Stimulated activated CD8-positive, alpha-beta memory T cell treated with anti-CD3 and anti-CD28 coated beads, Interleukin-4, amount 100 ng/mL, for 1 hour (primary cell): ENCODE data around the gene METAP2.
"Not testable (repeated sequence)": the region's sequence is repeated elsewhere in the genome, so short reads cannot be mapped to it uniquely, and the experiment has no call there.

Experiments used
- DNase-seq, 2 donors: peaks; one replicate each; pipeline ENCODE4 v3.0.0-alpha.2; 2020; ENCODE audit warnings: low read depth in 2 of 2, low spot score in 1 of 2

METAP2 gene

GRCh38 chr12:95462081-95462480, 11.9 kb upstream of the METAP2 start:
- DNase-seq = no peak

- no peak for DNase-seq
These were observed 11.4 kb upstream of the METAP2 start for GRCh38 chr12:95462551-95462950.

GRCh38 chr12:95463050-95463449, 10.9 kb upstream of the METAP2 start:
- no peak for DNase-seq

- not testable (repeated sequence) for DNase-seq
These were observed 10.2 kb upstream of the METAP2 start for GRCh38 chr12:95463776-95464175.

- DNase-seq = no peak
These were observed 8.7 kb upstream of the METAP2 start for GRCh38 chr12:95465275-95465674.

GRCh38 chr12:95470300-95470699, 3.7 kb upstream of the METAP2 start:
- DNase-seq = no peak

GRCh38 chr12:95473231-95473883, 595 bp upstream of the METAP2 start:
- DNase-seq = no peak

- DNase-seq = no peak
These were observed 657 bp downstream of the METAP2 start for GRCh38 chr12:95474660-95474958.

GRCh38 chr12:95480230-95480629, 6.3 kb downstream of the METAP2 start:
- no peak for DNase-seq

- DNase-seq = no peak
These were observed 7.1 kb downstream of the METAP2 start for GRCh38 chr12:95481072-95481471.

- DNase-seq = no peak
These were observed 7.9 kb downstream of the METAP2 start for GRCh38 chr12:95481888-95482287.

- not testable (repeated sequence) for DNase-seq
These were observed 8.6 kb downstream of the METAP2 start for GRCh38 chr12:95482564-95482963.

- no peak for DNase-seq
These were observed 10.6 kb downstream of the METAP2 start for GRCh38 chr12:95484524-95484923.

- no peak for DNase-seq
These were observed 13.1 kb downstream of the METAP2 start for GRCh38 chr12:95487024-95487423.

- no peak for DNase-seq
These were observed 18.5 kb downstream of the METAP2 start for GRCh38 chr12:95492462-95492861.

- DNase-seq = no peak
These were observed 20.9 kb downstream of the METAP2 start for GRCh38 chr12:95494888-95495287.

GRCh38 chr12:95495433-95495832, 21.5 kb downstream of the METAP2 start:
- DNase-seq = no peak

- no peak for DNase-seq
These were observed 23.1 kb downstream of the METAP2 start for GRCh38 chr12:95497031-95497430.

- DNase-seq = no peak
These were observed 25.0 kb downstream of the METAP2 start for GRCh38 chr12:95498968-95499367.

GRCh38 chr12:95499772-95500171, 25.8 kb downstream of the METAP2 start:
- DNase-seq = no peak

GRCh38 chr12:95504140-95504539, 30.2 kb downstream of the METAP2 start:
- no peak for DNase-seq

- DNase-seq = no peak
These were observed 31.1 kb downstream of the METAP2 start for GRCh38 chr12:95505039-95505438.

- DNase-seq = no peak
These were observed 33.0 kb downstream of the METAP2 start for GRCh38 chr12:95506707-95507523.
